ENCODE data around the gene SMTNL2.

DNA sequence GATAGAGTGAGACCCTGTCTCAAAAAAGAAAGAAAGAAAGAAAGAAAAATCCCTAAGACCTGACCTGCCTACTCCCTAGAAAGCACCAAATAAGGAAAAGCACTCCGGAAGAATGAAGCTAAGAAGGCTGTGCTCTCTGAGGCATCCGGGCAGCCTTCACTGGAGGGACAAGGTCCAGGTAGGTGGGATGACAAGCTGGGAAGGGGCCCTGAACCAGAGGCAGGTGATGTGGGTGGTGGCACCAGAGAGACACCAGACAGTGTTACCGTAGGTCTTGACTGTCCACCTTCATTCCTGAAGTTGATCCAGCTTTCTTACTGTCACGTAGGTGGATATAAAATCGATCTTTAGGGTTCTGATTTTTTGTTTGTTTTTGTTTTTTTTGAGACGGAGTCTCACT, 26.3 kb downstream of the SMTNL2 start:
- TF ChIP-seq, protein P1, sequence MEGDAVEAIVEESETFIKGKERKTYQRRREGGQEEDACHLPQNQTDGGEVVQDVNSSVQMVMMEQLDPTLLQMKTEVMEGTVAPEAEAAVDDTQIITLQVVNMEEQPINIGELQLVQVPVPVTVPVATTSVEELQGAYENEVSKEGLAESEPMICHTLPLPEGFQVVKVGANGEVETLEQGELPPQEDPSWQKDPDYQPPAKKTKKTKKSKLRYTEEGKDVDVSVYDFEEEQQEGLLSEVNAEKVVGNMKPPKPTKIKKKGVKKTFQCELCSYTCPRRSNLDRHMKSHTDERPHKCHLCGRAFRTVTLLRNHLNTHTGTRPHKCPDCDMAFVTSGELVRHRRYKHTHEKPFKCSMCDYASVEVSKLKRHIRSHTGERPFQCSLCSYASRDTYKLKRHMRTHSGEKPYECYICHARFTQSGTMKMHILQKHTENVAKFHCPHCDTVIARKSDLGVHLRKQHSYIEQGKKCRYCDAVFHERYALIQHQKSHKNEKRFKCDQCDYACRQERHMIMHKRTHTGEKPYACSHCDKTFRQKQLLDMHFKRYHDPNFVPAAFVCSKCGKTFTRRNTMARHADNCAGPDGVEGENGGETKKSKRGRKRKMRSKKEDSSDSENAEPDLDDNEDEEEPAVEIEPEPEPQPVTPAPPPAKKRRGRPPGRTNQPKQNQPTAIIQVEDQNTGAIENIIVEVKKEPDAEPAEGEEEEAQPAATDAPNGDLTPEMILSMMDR (IDR thresholded peaks at IDR 0.05; ENCODE audit: low read length), result no peak
- no peak for TF ChIP-seq EZH2 (optimal IDR thresholded peaks at IDR 0.05; ENCODE audit: low read depth, low read length)
- no peak for TF ChIP-seq EZH2phosphoT487 (IDR thresholded peaks at IDR 0.05; ENCODE audit: low read length)

All from MM.1S (cell line).